GM13976 (cell line): Measurements from ENCODE around the gene NLGN3.
"Not testable (repeated sequence)": the region's sequence is repeated elsewhere in the genome, so short reads cannot be mapped to it uniquely, and the experiment has no call there.

ENCODE experiments used
- DNase-seq: peaks from one replicate; pipeline ENCODE4 v3.0.0; 2012; ENCODE audit warnings: low spot score
- CTCF ChIP-seq: IDR thresholded peaks from 2 replicates; pipeline ENCODE4 v1.5.1; 2012; ENCODE audit warnings: borderline replicate concordance, mild to moderate bottlenecking; ENCODE audit not compliant: insufficient read depth; ENCODE audit errors: extremely low read depth, missing control alignments, control extremely low read depth
- in situ Hi-C: fragments of 300-500 bp; cut with MboI; formaldehyde crosslinking; loops from one replicate; pipeline ENCODE4 v1.12.0; 2022; ENCODE audit warnings: low sequenced_read_pairs, mixed read lengths, inconsistent platforms; ENCODE audit not compliant: unreplicated experiment

NLGN3 gene

GRCh38 chrX:71175531-71175930 lies 30.9 kb downstream of the NLGN3 start:
- DNase-seq = no peak
- in situ Hi-C loops = no loop called here
- no peak for TF ChIP-seq CTCF

GRCh38 chrX:71177327-71177726 lies 32.7 kb downstream of the NLGN3 start:
- TF ChIP-seq CTCF = no peak
- in situ Hi-C loops = no loop called here
- no peak for DNase-seq

- DNase-seq = peak; percentile 49
- peak; percentile 25 for TF ChIP-seq CTCF
- in situ Hi-C loops = no loop called here
Measured at GRCh38 chrX:71178908-71179307, 34.3 kb downstream of the NLGN3 start.

- DNase-seq, in situ Hi-C loops: not testable (repeated sequence)
Measured at GRCh38 chrX:71180579-71181265, 36.1 kb downstream of the NLGN3 start.

GRCh38 chrX:71181558-71181909 lies 36.9 kb downstream of the NLGN3 start:
- no peak for DNase-seq
- TF ChIP-seq CTCF = no peak
- in situ Hi-C loops = no loop called here

- peak; percentile 73 for DNase-seq
- TF ChIP-seq CTCF = no peak
- in situ Hi-C loops = no loop called here
Measured at GRCh38 chrX:71181910-71182799, 37.5 kb downstream of the NLGN3 start.

- DNase-seq = no peak
- no peak for TF ChIP-seq CTCF
- in situ Hi-C loops = no loop called here
Measured at GRCh38 chrX:71182871-71183270, 38.2 kb downstream of the NLGN3 start.
